ENCODE measurements around the gene ZNF385A. TPM values are rescaled to one million over a fixed set of nuclear protein-coding genes. Genes with fewer than 3 reads are reported as not detected.

The ZNF385A gene
- total RNA-seq, 1 donor from 2014 or later = 15.6 TPM

DNA sequence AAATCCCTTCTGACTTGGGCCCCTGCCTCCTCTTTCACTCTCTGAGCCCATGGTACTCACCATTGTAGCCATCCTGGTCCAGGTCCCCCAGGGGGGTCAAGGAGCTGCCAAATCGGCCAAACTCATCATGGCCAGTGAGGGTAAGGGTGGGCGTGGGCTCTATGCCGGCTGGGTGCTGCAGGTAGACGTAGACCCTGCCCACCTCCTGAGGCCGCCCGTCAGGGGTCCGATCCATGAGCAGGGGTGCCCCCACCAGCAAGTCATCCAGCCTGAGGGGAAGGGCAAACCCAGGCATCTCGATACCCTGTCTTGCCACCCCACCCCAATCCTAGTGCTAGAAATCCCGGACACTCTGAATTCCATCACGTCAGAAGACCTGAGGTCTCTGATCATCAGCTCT is 20.6 kb upstream of the ZNF385A start:
- Mint-ChIP-seq H3K27ac (ENCODE audit: unreplicated experiment) (peak overlapping the region; percentile 57), H3K36me3 (ENCODE audit: low read depth, unreplicated experiment) (peaks cover 72% of the 10 kb centered on the region), H3K4me1 (ENCODE audit: unreplicated experiment) (peaks cover 23% of the 10 kb centered on the region), H3K27me3 (ENCODE audit: unreplicated experiment) (peaks cover 16% of the 10 kb centered on the region), H3K9me3 (ENCODE audit: unreplicated experiment) (no peaks in the 10 kb centered on the region), H3K4me3 (ENCODE audit: unreplicated experiment) (no peak overlapping the region)
- TF ChIP-seq, protein P1, sequence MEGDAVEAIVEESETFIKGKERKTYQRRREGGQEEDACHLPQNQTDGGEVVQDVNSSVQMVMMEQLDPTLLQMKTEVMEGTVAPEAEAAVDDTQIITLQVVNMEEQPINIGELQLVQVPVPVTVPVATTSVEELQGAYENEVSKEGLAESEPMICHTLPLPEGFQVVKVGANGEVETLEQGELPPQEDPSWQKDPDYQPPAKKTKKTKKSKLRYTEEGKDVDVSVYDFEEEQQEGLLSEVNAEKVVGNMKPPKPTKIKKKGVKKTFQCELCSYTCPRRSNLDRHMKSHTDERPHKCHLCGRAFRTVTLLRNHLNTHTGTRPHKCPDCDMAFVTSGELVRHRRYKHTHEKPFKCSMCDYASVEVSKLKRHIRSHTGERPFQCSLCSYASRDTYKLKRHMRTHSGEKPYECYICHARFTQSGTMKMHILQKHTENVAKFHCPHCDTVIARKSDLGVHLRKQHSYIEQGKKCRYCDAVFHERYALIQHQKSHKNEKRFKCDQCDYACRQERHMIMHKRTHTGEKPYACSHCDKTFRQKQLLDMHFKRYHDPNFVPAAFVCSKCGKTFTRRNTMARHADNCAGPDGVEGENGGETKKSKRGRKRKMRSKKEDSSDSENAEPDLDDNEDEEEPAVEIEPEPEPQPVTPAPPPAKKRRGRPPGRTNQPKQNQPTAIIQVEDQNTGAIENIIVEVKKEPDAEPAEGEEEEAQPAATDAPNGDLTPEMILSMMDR (IDR thresholded peaks at IDR 0.05; ENCODE audit: unreplicated experiment) = no peak
- no peak for DNase-seq (ENCODE audit: low spot score)

DNA sequence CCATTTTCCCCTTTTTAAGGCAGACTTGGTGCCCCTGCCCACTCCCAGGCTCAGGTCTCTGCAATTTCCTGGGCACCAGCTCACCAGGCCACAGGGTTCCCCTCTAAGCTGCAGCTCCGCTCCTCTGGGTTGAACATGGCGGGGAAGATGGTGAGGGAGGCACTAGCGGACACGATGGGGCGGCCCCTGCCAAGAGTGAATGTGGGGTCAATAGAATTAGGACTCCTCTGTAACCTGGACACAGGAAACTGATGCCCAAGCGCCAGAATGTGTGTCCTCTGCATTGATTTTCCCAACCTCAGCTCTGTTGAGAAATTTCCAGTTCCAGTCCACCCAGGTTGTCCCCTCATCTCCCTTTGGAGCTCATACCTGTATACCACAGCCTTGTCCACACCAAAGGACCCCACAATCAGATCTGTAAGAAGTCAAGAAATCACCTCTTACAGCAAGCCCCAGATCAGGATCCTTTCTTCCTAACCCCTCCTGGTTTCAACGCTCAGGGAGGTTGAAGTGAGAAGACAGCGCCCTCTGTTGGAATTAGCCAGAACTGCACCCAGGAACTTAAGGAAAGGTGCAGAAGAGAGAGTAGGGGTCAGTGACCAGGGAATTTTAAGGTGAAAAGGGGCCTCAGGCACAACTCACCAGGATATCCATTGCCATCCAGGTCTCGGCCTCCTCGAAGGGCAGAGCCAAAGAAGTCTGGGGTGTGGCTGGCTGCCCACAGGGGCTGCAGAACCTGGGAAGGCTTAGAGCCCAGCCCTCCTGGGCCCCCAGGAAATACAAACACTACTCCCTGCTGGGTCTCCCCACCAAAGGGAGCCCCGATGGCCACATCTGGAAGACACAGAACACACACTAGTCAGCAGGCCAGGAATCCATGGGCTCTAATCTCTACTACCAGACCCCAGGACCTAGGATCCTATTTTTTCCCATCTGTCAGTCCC is 19.8 kb upstream of the ZNF385A start:
- Mint-ChIP-seq H3K4me1 (ENCODE audit: unreplicated experiment) (peaks cover 27% of the 10 kb centered on the region), H3K4me3 (ENCODE audit: unreplicated experiment) (peak overlapping the region; percentile 17), H3K27me3 (ENCODE audit: unreplicated experiment) (peaks cover 21% of the 10 kb centered on the region), H3K36me3 (ENCODE audit: low read depth, unreplicated experiment) (peaks cover 77% of the 10 kb centered on the region), H3K27ac (ENCODE audit: unreplicated experiment) (peak overlapping the region; percentile 79), H3K9me3 (ENCODE audit: unreplicated experiment) (no peaks in the 10 kb centered on the region)
- peak; percentile 70 for DNase-seq (ENCODE audit: low spot score)
- TF ChIP-seq, protein P1 (IDR thresholded peaks at IDR 0.05; ENCODE audit: unreplicated experiment) = peak; percentile 99

DNA sequence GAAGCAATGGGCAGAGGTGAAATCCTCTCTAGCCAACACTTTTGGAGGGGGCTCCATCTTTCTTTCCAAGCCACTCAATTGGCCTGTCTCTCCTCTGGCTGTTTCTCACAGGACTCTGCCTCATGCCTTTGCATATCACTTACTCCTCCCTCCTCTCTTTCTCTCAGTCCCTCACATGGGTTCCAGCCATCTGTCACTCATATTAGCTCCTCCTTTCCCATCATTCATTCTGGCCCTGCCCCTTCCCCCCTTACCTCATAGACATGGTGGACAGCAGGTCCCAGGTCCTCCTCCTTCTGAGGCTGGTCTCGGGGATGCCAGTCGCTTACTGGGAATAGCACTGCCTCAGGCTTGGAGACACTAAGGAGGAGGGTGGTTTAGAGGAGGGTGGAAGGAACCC is 16.6 kb upstream of the ZNF385A start:
- Mint-ChIP-seq H3K36me3 (ENCODE audit: low read depth, unreplicated experiment) (peaks cover 82% of the 10 kb centered on the region), H3K27me3 (ENCODE audit: unreplicated experiment) (peaks cover 29% of the 10 kb centered on the region), H3K9me3 (ENCODE audit: unreplicated experiment) (no peaks in the 10 kb centered on the region), H3K4me1 (ENCODE audit: unreplicated experiment) (peaks cover 46% of the 10 kb centered on the region), H3K4me3 (ENCODE audit: unreplicated experiment) (peak overlapping the region; percentile 4), H3K27ac (ENCODE audit: unreplicated experiment) (peak overlapping the region; percentile 52)
- no peak for DNase-seq (ENCODE audit: low spot score)
- TF ChIP-seq, protein P1 (IDR thresholded peaks at IDR 0.05; ENCODE audit: unreplicated experiment) = no peak

- H3K4me3 Mint-ChIP-seq (ENCODE audit: unreplicated experiment) = peak overlapping the region; percentile 85
- TF ChIP-seq, protein P1 (IDR thresholded peaks at IDR 0.05; ENCODE audit: unreplicated experiment) = peak; percentile 88
- H3K27ac Mint-ChIP-seq (ENCODE audit: unreplicated experiment) = peak overlapping the region; percentile 64
- no peaks in the 10 kb centered on the region for H3K9me3 Mint-ChIP-seq (ENCODE audit: unreplicated experiment)
- H3K27me3 Mint-ChIP-seq (ENCODE audit: unreplicated experiment) = peaks cover 24% of the 10 kb centered on the region
- H3K36me3 Mint-ChIP-seq (ENCODE audit: low read depth, unreplicated experiment) = peaks cover 87% of the 10 kb centered on the region
- H3K4me1 Mint-ChIP-seq (ENCODE audit: unreplicated experiment) = peaks cover 56% of the 10 kb centered on the region
- peak; percentile 94 for DNase-seq (ENCODE audit: low spot score)
Observed at GRCh38 chr12:54398995-54399793, 14.7 kb upstream of the ZNF385A start.
